Thymus (tissue), 11 donors: ENCODE results near the gene ZFP1. TPM values are rescaled to one million over a fixed set of nuclear protein-coding genes. Genes with fewer than 3 reads are reported as not detected.

Experiments
- DNase-seq, 9 donors: peaks; one replicate each; pipeline ENCODE4 v3.0.0-alpha.2; 2013; ENCODE audit warnings: low spot score in 9 of 9, low read depth in 6 of 9, missing footprints in 1 of 9
- H3K27ac ChIP-seq, 2 donors: one replicate each; pipeline ENCODE4 v1.5.1; 2013; ENCODE audit warnings: control low read depth in 1 of 2, low read depth in 1 of 2, low read length in 1 of 2, mild to moderate bottlenecking in 1 of 2, moderate library complexity in 1 of 2
- H3K27me3 ChIP-seq, 2 donors: one replicate each; pipeline ENCODE4 v1.5.1; 2013; ENCODE audit warnings: low read length in 1 of 2; ENCODE audit not compliant: control insufficient read depth in 2 of 2, insufficient read depth in 1 of 2
- H3K36me3 ChIP-seq, 2 donors: one replicate each; pipeline ENCODE4 v1.5.1; 2013; ENCODE audit warnings: low read length in 1 of 2, mild to moderate bottlenecking in 1 of 2, moderate library complexity in 1 of 2; ENCODE audit not compliant: control insufficient read depth in 2 of 2, insufficient read depth in 2 of 2
- H3K4me1 ChIP-seq, 2 donors: one replicate each; pipeline ENCODE4 v1.5.1; 2013; ENCODE audit warnings: low read length in 2 of 2; ENCODE audit not compliant: control insufficient read depth in 2 of 2, insufficient read depth in 2 of 2
- H3K4me3 ChIP-seq, 2 donors: one replicate each; pipeline ENCODE4 v1.5.1; 2013; ENCODE audit warnings: low read length in 2 of 2, control low read depth in 1 of 2, mild to moderate bottlenecking in 1 of 2
- H3K9me3 ChIP-seq, 2 donors: one replicate each; pipeline ENCODE4 v1.5.1; 2013; ENCODE audit warnings: low read length in 1 of 2, mild to moderate bottlenecking in 1 of 2; ENCODE audit not compliant: control insufficient read depth in 2 of 2, insufficient read depth in 1 of 2
- WGBS: extraction: QIAGEN DNeasy Blood & Tissue Kit; methylation state at CpG from one replicate; pipeline ENCODE4 v1.1.7; 2013; 5-methylcytosine and 5-hydroxymethylcytosine counted together
- polyA plus RNA-seq: library from polyadenylated mRNA; stranded (reverse); fragments of 200-250 nt; gene quantifications from one replicate; pipeline ENCODE4 v1.2.3, GENCODE V29; 2013
- total RNA-seq: library from RNA; stranded (reverse); fragments of 120-200 nt; gene quantifications from one replicate; pipeline ENCODE4 v1.2.4, GENCODE V29; 2013
- donor health status: healthy.

Gene ZFP1
- total and polyA plus RNA-seq, 2 donors, result 10.8 to 26.5 TPM

- 81% methylated on average over 7 of the region's 7 CpGs for WGBS
Observed at GRCh38 chr16:75131081-75131480, 17.2 kb upstream of the ZFP1 start.

GRCh38 chr16:75138233-75138632, 10.1 kb upstream of the ZFP1 start:
- Histone ChIP-seq H3K4me1 (no peaks in the 10 kb centered on the region), H3K27me3 (no peaks in the 10 kb centered on the region), H3K36me3 (no peaks in the 10 kb centered on the region), H3K4me3 (no peak overlapping the region), H3K9me3 (no peaks in the 10 kb centered on the region), H3K27ac (no peak overlapping the region)
- DNase-seq, result no peak
- WGBS, result 59% methylated on average over 8 of the region's 8 CpGs

More at GRCh38 chr16:75131081-75131480, 17.2 kb upstream of the ZFP1 start:
- Histone ChIP-seq H3K27me3 (no peaks in the 10 kb centered on the region), H3K27ac (no peak overlapping the region), H3K36me3 (no peaks in the 10 kb centered on the region), H3K9me3 (peaks cover 0 to 4% of the 10 kb centered on the region in 2 donors), H3K4me3 (no peak overlapping the region), H3K4me1 (no peaks in the 10 kb centered on the region)
- no peak for DNase-seq

DNA sequence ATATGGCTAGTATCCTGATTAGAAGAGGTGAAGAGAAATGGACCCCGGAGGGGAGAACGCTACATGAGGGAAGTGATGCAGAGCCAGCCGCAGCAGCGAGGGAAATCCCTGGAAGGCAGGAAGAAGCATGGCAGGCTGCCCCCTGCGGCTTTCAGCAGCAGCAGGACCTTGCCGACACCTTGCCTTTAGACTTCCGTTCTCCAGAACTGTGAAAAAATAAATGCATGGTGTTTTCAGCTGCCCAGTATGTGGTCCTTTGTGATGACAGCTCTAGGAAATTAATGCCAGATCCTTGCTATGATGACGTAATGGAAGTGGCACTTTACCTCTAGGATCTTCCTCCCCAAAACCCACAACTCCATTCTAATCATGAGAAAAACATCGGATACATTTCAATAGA, 9.7 kb upstream of the ZFP1 start:
- H3K9me3 ChIP-seq, result no peaks in the 10 kb centered on the region
- 41% methylated on average over 9 of the region's 9 CpGs for WGBS
- H3K4me3 ChIP-seq, result no peak overlapping the region
- H3K27ac ChIP-seq, result no peak overlapping the region
- no peak for DNase-seq
- no peaks in the 10 kb centered on the region for H3K4me1 ChIP-seq
- no peaks in the 10 kb centered on the region for H3K27me3 ChIP-seq
- no peaks in the 10 kb centered on the region for H3K36me3 ChIP-seq

DNA sequence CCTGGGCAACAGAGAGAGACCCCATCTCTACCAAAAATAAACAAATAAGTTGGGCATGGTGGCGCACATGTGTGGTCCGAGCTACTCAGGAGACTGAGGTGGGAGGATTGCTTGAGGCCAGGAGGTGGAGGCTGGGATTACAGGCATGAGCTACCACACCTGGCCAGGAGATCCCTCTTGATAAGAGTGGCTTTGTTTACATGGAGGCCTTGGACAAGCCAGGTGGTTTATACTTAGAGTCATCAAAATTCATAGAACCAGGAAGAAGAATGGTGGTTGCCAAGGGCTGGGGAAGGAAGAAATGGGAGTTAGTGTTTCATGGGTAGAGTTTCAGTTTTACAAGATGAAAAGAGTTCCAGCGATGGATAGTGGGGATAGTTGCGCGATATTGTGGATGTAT, 8.8 kb upstream of the ZFP1 start:
- DNase-seq, result no peak
- Histone ChIP-seq H3K4me1 (no peaks in the 10 kb centered on the region), H3K27me3 (no peaks in the 10 kb centered on the region), H3K9me3 (no peaks in the 10 kb centered on the region), H3K4me3 (no peak overlapping the region), H3K27ac (no peak overlapping the region), H3K36me3 (no peaks in the 10 kb centered on the region)
- WGBS, result 99% methylated on average over 5 of the region's 5 CpGs

- no peak for DNase-seq
- Histone ChIP-seq H3K27ac (no peak overlapping the region), H3K9me3 (peaks cover 0 to 4% of the 10 kb centered on the region in 2 donors), H3K4me1 (peaks cover 0 to under 1% of the 10 kb centered on the region in 2 donors), H3K36me3 (no peaks in the 10 kb centered on the region), H3K27me3 (no peaks in the 10 kb centered on the region), H3K4me3 (no peak overlapping the region)
- WGBS, result 95% methylated on average over 6 of the region's 6 CpGs
Observed at GRCh38 chr16:75143941-75144340, 4.4 kb upstream of the ZFP1 start.

DNA sequence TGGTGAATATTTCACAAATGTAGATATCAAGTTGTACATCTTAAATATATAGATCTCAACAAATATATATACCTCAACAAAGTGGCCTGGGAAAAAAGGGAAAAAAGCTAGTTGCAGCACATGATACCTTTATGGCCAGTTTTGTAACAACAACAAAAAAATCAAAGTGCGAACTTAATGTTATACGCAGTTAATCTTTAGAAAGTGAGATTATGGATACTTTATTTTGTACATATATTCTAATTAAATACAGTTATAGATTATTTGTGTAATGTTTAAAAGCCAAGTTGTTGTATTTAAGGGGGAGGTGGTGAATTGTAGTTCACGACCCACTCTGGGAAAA, 385 bp upstream of the ZFP1 start:
- WGBS, result 66% methylated on average over 3 of the region's 3 CpGs
- peaks cover 3 to 6% of the 10 kb centered on the region in 2 donors for H3K4me1 ChIP-seq
- H3K36me3 ChIP-seq, result peaks cover 5 to 9% of the 10 kb centered on the region in 2 donors
- no peak overlapping the region for H3K27ac ChIP-seq
- H3K4me3 ChIP-seq, result no peak overlapping the region
- no peaks in the 10 kb centered on the region for H3K27me3 ChIP-seq
- DNase-seq, result no peak
- H3K9me3 ChIP-seq, result peaks cover 0 to 18% of the 10 kb centered on the region in 2 donors

GRCh38 chr16:75151798-75152197, 3.5 kb downstream of the ZFP1 start:
- Histone ChIP-seq H3K27me3 (no peaks in the 10 kb centered on the region), H3K36me3 (peaks cover 18 to 31% of the 10 kb centered on the region in 2 donors), H3K4me3 (no peak overlapping the region), H3K27ac (no peak overlapping the region), H3K9me3 (peaks cover 0 to 20% of the 10 kb centered on the region in 2 donors), H3K4me1 (peaks cover 3 to 6% of the 10 kb centered on the region in 2 donors)
- WGBS, result 49% methylated on average over 2 of the region's 2 CpGs
- DNase-seq, result no peak

DNA sequence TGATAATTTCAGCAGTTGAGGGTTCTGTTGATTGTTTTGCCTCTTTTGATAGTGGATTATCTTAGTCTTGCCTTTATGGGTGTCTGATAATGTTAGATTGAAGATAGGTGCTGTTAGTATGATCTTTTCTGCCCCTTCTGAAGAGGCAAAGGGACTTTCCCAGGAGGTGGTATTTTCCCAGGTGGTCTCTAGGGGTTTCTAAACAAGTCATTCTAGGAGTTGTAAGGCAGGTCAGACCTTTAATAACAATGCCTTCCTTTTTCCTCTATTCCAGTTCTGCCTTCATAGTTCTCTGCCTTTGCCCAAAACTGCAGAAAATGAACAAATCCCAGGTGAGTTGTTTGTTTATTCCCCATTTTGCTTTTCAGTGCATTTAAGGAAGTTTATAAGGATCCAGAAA, 4.3 kb downstream of the ZFP1 start:
- Histone ChIP-seq H3K4me3 (no peak overlapping the region), H3K36me3 (peaks cover 24 to 31% of the 10 kb centered on the region in 2 donors)
- DNase-seq, result no peak

GRCh38 chr16:75160386-75160785, 12.1 kb downstream of the ZFP1 start:
- Histone ChIP-seq H3K4me1 (no peaks in the 10 kb centered on the region), H3K36me3 (peaks cover 33 to 40% of the 10 kb centered on the region in 2 donors), H3K9me3 (peaks cover 3 to 14% of the 10 kb centered on the region in 2 donors), H3K27me3 (no peaks in the 10 kb centered on the region), H3K4me3 (no peak overlapping the region), H3K27ac (no peak overlapping the region)
- DNase-seq, result no peak
- WGBS, result 100% methylated on average over 1 of the region's 1 CpG

More for the DNA sequence above, 4.3 kb downstream of the ZFP1 start:
- peaks cover 3 to 6% of the 10 kb centered on the region in 2 donors for H3K4me1 ChIP-seq
- no peaks in the 10 kb centered on the region for H3K27me3 ChIP-seq
- H3K27ac ChIP-seq, result no peak overlapping the region
- H3K9me3 ChIP-seq, result peaks cover 0 to 20% of the 10 kb centered on the region in 2 donors
